Neural cell (in vitro differentiated cells): ENCODE data around the gene BMPR1A. TPM values are rescaled to one million over a fixed set of nuclear protein-coding genes. Genes with fewer than 3 reads are reported as not detected.

ENCODE experiments used
- H2AFZ ChIP-seq: fragments of 200-600, 300-800 bp; sonication (generic), shearing (Covaris generic); 2 replicates; pipeline ENCODE4 v1.6.0; 2014; ENCODE audit warnings: low read depth, mild to moderate bottlenecking, antibody characterized with exemption, low read length, moderate library complexity
- H3F3A ChIP-seq: fragments of 200-600 bp; shearing (Covaris generic); 2 replicates; pipeline ENCODE4 v1.6.1; 2016; ENCODE audit warnings: mild to moderate bottlenecking, moderate library complexity, mixed read lengths, antibody characterized with exemption, low read length; ENCODE audit not compliant: insufficient read depth, poor library complexity, severe bottlenecking
- H3K27ac ChIP-seq: fragments of 200-600, 300-800 bp; sonication (generic), shearing (Covaris generic); 2 replicates; pipeline ENCODE4 v1.5.1; 2014; ENCODE audit warnings: mild to moderate bottlenecking, low read length, moderate library complexity
- H3K27me3 ChIP-seq: fragments of 300-800, 200-600 bp; sonication (generic), shearing (Covaris generic); 2 replicates; pipeline ENCODE4 v1.6.0; 2014; ENCODE audit warnings: mild to moderate bottlenecking, low read depth, low read length, moderate library complexity; ENCODE audit not compliant: insufficient read depth
- H3K36me3 ChIP-seq: fragments of 300-800, 200-600 bp; sonication (generic), shearing (Covaris generic); 2 replicates; pipeline ENCODE4 v1.5.1; 2014; ENCODE audit warnings: mild to moderate bottlenecking, antibody characterized with exemption, low read length, moderate library complexity; ENCODE audit not compliant: insufficient read depth
- H3K4me2 ChIP-seq: fragments of 300-800, 200-600 bp; sonication (generic), shearing (Covaris generic); 2 replicates; pipeline ENCODE4 v1.6.0; 2014; ENCODE audit warnings: mild to moderate bottlenecking, low read length
- H3K4me3 ChIP-seq: fragments of 300-800, 200-600 bp; sonication (generic), shearing (Covaris generic); 2 replicates; pipeline ENCODE4 v1.5.1; 2014; ENCODE audit warnings: mild to moderate bottlenecking, low read length, moderate library complexity
- H3K79me2 ChIP-seq: fragments of 200-600 bp; shearing (Covaris generic); replicated peaks from 2 replicates; pipeline ENCODE4 v1.6.0; 2014; ENCODE audit warnings: mild to moderate bottlenecking, low read length, moderate library complexity; ENCODE audit not compliant: insufficient read depth
- H3K9ac ChIP-seq: fragments of 300-800, 200-600 bp; sonication (generic), shearing (Covaris generic); 2 replicates; pipeline ENCODE4 v1.6.1; 2016; ENCODE audit warnings: mild to moderate bottlenecking, low read length, mixed read lengths
- H3K9me2 ChIP-seq: fragments of 200-600 bp; shearing (Covaris generic); 2 replicates; pipeline ENCODE4 v1.6.1; 2016; ENCODE audit warnings: mild to moderate bottlenecking, low read length, mixed read lengths; ENCODE audit not compliant: insufficient read depth
- H3K9me3 ChIP-seq: fragments of 200-600, 300-800 bp; sonication (generic), shearing (Covaris generic); 2 replicates; pipeline ENCODE4 v1.6.1; 2016; ENCODE audit warnings: mild to moderate bottlenecking, mixed run types, low read length, moderate library complexity, mixed read lengths
- H4K20me1 ChIP-seq: fragments of 200-600 bp; shearing (Covaris generic); 2 replicates; pipeline ENCODE4 v1.6.1; 2016; ENCODE audit warnings: mild to moderate bottlenecking, mixed run types; ENCODE audit not compliant: insufficient read depth
- EP300 ChIP-seq: fragments of 450-650 bp; conservative IDR thresholded peaks from 2 replicates; pipeline ENCODE4 v1.6.1; 2014; ENCODE audit warnings: antibody characterized with exemption, mild to moderate bottlenecking, moderate library complexity; ENCODE audit not compliant: poor library complexity, severe bottlenecking
- EZH2 ChIP-seq: fragments of 200-600, 300-800 bp; shearing (Covaris generic), sonication (generic); IDR thresholded peaks from 2 replicates; pipeline ENCODE4 v1.6.1; 2014; ENCODE audit warnings: antibody characterized with exemption, low read length, borderline replicate concordance, mild to moderate bottlenecking; ENCODE audit not compliant: insufficient read depth, poor library complexity, severe bottlenecking
- MXI1 ChIP-seq: fragments of 450-650 bp; conservative IDR thresholded peaks from 2 replicates; pipeline ENCODE4 v1.6.1; 2014; ENCODE audit warnings: antibody characterized with exemption, mild to moderate bottlenecking; ENCODE audit not compliant: poor library complexity, severe bottlenecking
- POLR2AphosphoS5 ChIP-seq: IDR thresholded peaks from 2 replicates; pipeline ENCODE4 v1.6.1; 2012
- RAD21 ChIP-seq: fragments of 450-650 bp; conservative IDR thresholded peaks from 2 replicates; pipeline ENCODE4 v1.6.1; 2014; ENCODE audit warnings: antibody characterized with exemption, mild to moderate bottlenecking, moderate library complexity
- SMC3 ChIP-seq: fragments of 450-650 bp; conservative IDR thresholded peaks from 2 replicates; pipeline ENCODE4 v1.6.1; 2014; ENCODE audit warnings: antibody characterized with exemption, mild to moderate bottlenecking, moderate library complexity; ENCODE audit not compliant: poor library complexity
- TAF1 ChIP-seq: IDR thresholded peaks from 2 replicates; pipeline ENCODE4 v1.6.1; 2012; ENCODE audit warnings: low read depth
- polyA plus RNA-seq: library from polyadenylated mRNA; depleted of rRNA; stranded (reverse); fragments of >200 nt; gene quantifications from 2 replicates; pipeline ENCODE4 v1.2.3, GENCODE V29; 2014
- TF ChIP-seq, protein P1 (sequence below): fragments of 450-650 bp; IDR thresholded peaks from 2 replicates; pipeline ENCODE4 v1.5.1; 2014; ENCODE audit warnings: antibody characterized with exemption, mild to moderate bottlenecking, moderate library complexity; ENCODE audit not compliant: poor library complexity, severe bottlenecking
- TF ChIP-seq, protein P2 (sequence below): IDR thresholded peaks from 2 replicates; pipeline ENCODE4 v1.6.1; 2012; ENCODE audit warnings: borderline replicate concordance

The BMPR1A gene
- polyA plus RNA-seq, 1 donor from 2014 or later: 29.9 TPM

DNA sequence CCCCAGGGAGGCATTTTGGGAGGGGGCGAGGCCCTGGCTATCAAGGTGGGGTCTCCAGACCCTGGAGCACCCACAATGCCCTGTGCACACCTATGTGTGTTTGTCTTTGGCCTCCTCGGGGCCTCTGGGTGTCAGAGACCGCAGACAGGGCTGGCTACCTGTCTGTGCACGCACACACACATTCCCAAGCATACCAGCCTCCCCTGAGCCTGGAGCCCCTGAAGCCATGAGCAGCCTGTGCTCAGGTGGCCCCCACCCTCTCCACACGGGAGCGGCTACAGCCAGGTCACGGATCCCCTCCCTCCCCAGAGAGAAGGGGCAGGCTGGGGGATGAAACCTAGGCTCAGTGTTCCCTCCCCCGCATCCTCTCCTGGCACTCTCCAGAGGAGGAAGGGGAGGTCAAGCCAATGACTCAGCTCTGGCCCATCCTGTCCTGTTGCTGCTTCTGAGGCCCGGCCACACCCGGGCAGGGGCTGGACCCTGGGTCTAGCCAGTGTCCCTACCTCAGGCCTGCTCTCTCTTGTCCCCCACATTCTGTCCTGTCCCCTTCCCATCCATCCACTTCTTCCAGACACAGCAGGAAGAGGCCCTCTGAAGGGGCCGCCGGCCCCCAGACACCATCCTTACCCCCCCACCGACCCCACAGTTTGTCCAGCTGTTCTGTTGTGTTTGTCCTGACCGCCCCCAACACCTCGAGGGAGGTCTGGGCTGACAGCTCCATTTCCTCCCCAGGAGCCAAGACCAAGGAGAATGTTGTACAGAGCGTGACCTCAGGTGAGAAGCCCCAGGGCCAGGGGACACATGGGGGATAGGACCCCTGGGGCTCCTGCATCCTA is 202.7 kb downstream of the BMPR1A start:
- no peak overlapping the region for H3K4me2 ChIP-seq
- TF ChIP-seq, protein P1, sequence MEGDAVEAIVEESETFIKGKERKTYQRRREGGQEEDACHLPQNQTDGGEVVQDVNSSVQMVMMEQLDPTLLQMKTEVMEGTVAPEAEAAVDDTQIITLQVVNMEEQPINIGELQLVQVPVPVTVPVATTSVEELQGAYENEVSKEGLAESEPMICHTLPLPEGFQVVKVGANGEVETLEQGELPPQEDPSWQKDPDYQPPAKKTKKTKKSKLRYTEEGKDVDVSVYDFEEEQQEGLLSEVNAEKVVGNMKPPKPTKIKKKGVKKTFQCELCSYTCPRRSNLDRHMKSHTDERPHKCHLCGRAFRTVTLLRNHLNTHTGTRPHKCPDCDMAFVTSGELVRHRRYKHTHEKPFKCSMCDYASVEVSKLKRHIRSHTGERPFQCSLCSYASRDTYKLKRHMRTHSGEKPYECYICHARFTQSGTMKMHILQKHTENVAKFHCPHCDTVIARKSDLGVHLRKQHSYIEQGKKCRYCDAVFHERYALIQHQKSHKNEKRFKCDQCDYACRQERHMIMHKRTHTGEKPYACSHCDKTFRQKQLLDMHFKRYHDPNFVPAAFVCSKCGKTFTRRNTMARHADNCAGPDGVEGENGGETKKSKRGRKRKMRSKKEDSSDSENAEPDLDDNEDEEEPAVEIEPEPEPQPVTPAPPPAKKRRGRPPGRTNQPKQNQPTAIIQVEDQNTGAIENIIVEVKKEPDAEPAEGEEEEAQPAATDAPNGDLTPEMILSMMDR: no peak
- TF ChIP-seq EP300: no peak
- TF ChIP-seq RAD21: no peak
- TF ChIP-seq POLR2AphosphoS5: no peak
- TF ChIP-seq MXI1: no peak
- TF ChIP-seq, protein P2, sequence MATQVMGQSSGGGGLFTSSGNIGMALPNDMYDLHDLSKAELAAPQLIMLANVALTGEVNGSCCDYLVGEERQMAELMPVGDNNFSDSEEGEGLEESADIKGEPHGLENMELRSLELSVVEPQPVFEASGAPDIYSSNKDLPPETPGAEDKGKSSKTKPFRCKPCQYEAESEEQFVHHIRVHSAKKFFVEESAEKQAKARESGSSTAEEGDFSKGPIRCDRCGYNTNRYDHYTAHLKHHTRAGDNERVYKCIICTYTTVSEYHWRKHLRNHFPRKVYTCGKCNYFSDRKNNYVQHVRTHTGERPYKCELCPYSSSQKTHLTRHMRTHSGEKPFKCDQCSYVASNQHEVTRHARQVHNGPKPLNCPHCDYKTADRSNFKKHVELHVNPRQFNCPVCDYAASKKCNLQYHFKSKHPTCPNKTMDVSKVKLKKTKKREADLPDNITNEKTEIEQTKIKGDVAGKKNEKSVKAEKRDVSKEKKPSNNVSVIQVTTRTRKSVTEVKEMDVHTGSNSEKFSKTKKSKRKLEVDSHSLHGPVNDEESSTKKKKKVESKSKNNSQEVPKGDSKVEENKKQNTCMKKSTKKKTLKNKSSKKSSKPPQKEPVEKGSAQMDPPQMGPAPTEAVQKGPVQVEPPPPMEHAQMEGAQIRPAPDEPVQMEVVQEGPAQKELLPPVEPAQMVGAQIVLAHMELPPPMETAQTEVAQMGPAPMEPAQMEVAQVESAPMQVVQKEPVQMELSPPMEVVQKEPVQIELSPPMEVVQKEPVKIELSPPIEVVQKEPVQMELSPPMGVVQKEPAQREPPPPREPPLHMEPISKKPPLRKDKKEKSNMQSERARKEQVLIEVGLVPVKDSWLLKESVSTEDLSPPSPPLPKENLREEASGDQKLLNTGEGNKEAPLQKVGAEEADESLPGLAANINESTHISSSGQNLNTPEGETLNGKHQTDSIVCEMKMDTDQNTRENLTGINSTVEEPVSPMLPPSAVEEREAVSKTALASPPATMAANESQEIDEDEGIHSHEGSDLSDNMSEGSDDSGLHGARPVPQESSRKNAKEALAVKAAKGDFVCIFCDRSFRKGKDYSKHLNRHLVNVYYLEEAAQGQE: no peak
- no peak for TF ChIP-seq EZH2
- TF ChIP-seq SMC3: no peak
- no peak for TF ChIP-seq TAF1
- no peak overlapping the region for H3K9ac ChIP-seq
- no peaks in the 10 kb centered on the region for H3K9me2 ChIP-seq
- H2AFZ ChIP-seq: no peak overlapping the region
- no peak overlapping the region for H3K4me3 ChIP-seq
- H3K36me3 ChIP-seq: no peaks in the 10 kb centered on the region
- H4K20me1 ChIP-seq: no peaks in the 10 kb centered on the region
- H3K9me3 ChIP-seq: no peaks in the 10 kb centered on the region
- no peaks in the 10 kb centered on the region for H3K79me2 ChIP-seq
- no peaks in the 10 kb centered on the region for H3F3A ChIP-seq
- no peak overlapping the region for H3K27ac ChIP-seq
- no peaks in the 10 kb centered on the region for H3K27me3 ChIP-seq

DNA sequence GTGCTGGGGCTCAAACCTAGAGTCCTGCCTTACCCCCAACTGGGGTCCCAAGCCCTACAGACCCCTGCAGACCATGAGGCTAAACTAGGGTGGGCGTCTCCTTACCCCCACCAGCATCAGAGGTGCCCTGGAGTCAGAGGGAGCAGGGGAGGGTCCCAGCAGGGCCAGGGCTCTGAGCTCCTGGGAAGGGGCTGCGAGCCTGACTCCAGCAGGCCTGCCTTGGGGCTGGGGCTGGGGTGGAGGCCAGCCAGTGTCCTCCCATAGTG is 203.3 kb downstream of the BMPR1A start:
- Histone ChIP-seq H3K4me2 (no peak overlapping the region), H3F3A (no peaks in the 10 kb centered on the region), H3K79me2 (no peaks in the 10 kb centered on the region), H3K4me3 (no peak overlapping the region), H2AFZ (no peak overlapping the region), H3K9ac (no peak overlapping the region), H3K36me3 (no peaks in the 10 kb centered on the region), H3K27me3 (no peaks in the 10 kb centered on the region), H3K27ac (no peak overlapping the region), H3K9me3 (no peaks in the 10 kb centered on the region), H4K20me1 (no peaks in the 10 kb centered on the region), H3K9me2 (no peaks in the 10 kb centered on the region)
- TF ChIP-seq, protein P1: no peak
- TF ChIP-seq RAD21 (no peak), TAF1 (no peak), SMC3 (no peak), EZH2 (no peak), MXI1 (no peak), EP300 (no peak), POLR2AphosphoS5 (no peak)
- TF ChIP-seq, protein P2: no peak
